ENCODE results near the gene FMNL1. TPM values are rescaled to one million over a fixed set of nuclear protein-coding genes. Genes with fewer than 3 reads are reported as not detected.
A peak's percentile ranks its signal among the peaks of the same experiment; 100 is the strongest.

FMNL1 gene
- polyA plus RNA-seq, 3 donors = 5.5 to 6.6 (median 5.7) TPM

DNA sequence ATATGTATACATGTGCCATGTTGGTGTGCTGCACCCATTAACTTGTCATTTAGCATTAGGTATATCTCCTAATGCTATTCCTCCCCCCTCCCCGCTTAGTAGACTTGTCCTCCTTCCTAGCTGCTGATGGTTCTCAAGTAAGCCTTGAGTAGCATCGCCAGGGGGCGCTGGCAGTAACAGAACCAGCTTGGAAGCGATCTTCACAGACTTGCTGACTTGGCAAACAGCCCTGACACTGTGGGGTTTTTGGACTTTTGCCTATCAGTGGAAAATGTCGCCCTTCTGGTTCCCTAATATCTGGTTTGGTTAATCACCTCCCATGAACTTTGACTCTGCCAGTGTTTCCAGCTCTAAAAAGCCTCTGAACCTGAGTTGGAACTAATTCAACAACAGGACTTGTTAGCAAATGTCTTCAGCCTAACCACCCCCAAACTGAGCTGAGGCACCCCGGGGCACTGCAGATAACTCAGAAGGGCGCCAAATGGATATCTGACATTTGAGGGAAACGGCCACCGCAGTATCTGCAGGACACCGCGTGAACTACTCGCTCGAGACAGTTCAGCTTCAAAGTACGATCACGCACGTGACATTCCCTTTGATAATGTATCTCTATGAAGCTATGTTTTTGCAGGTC, 55.6 kb downstream of the FMNL1 start:
- DNase-seq (ENCODE audit: low read depth in 3 of 3, low spot score in 2 of 3) = peak; percentile 77 to 82 (median 79)

DNA sequence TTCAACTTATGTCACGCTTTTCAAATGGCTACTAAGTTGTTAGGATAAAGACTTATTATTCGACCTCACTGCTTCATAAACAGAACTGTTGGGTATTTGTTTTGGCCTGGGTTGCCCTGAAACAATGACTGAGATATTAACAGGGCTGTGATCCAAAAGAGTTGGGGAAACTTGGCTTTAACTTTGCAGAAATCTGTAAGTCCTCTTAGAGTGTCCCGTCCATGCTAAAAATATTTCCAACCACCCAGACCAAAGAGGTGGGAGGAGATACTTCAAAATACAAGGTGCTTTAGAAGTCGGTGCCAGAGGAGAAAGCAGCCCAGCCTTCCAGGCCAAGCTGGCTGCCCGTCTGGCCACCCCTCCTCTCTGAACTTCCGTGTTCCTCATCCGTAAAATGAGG, 56.3 kb downstream of the FMNL1 start:
- no peak for DNase-seq (ENCODE audit: low read depth in 3 of 3, low spot score in 2 of 3)

DNA sequence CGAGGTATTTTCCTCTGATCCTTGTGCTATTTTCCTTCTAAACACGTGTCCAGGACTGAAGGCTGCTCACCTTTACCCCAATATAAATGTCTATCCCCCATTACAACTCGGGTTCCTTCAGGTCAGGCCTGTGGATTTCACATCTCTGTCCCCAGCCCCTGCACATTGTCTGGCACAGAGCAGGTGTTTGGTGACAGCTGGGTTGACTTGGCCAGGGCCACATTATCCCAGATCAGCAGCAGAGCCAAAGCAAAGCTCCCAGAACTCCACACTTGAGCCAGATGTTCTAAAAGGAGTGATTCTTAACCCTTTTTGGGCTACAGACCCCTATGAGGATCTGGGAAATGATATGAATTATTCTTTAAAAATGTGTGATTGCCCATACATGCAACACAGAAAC, 58.2 kb downstream of the FMNL1 start:
- DNase-seq (ENCODE audit: low read depth in 3 of 3, low spot score in 2 of 3) = no peak

DNA sequence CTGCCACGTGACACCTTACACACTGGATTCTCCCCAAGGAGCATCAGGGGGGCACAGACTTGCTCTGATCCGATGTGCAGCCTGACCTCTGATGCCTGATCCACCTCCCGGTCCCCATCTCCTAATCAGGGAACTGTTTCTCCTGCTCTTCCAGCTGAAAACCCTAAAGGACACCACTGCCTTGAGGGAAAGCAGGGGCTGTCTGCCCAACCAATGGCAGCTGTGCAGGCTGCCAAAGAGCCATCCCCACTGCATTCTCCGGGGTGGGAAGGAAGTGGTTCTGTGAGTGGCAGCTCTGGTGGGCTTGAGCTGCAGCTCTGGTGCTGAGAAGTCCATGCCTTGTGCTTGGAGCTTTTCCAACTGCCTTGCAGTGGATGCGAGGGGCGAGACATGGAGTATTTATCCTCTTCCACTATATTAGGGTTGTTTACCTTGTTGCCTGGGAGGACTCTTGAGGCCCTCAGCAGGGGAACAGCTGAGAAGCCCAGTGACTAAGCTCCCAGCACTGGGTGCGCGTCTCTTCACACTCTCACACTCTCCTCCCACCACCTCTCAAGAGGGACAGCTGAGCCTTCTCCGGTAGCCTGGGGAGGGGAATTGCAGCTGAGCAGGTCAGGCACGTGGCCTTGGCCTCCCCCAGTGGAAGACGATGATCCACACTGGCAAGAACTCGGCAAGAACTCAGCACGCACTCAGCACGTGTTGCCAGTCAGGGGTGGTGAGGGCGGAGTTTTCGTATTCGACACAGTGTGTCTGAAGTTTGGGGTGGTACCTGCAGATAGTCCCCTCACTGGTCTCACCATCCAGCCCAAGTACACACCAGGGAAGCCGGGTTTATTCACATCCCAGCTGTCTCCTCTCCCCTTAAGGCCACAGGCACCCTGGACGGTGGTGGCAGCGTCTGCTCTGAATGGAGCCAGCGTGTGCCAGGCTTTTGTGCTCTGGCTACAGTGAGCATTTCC, 61.3 kb downstream of the FMNL1 start:
- DNase-seq (ENCODE audit: low read depth in 3 of 3, low spot score in 2 of 3) = no peak

DNA sequence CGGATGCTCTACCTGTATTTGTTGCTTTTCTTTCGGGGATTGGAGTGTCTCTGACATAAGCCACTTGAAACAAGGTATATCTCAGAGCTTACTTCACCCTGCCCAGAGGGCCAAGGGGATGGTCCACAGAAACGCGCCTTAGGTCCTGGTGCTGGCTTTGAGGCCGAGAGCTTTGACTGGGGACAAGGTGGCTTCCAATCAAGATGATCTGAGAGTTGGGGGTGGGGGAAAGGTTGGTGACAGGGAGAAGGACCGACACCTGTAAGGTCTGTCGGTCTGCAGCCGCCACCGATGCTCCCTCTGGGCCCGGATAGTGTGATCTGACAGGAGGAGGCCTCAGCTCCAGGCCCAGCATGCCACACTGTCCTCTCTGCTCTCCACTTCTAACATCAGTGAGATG, 62.0 kb downstream of the FMNL1 start:
- no peak for DNase-seq (ENCODE audit: low read depth in 3 of 3, low spot score in 2 of 3)

DNA sequence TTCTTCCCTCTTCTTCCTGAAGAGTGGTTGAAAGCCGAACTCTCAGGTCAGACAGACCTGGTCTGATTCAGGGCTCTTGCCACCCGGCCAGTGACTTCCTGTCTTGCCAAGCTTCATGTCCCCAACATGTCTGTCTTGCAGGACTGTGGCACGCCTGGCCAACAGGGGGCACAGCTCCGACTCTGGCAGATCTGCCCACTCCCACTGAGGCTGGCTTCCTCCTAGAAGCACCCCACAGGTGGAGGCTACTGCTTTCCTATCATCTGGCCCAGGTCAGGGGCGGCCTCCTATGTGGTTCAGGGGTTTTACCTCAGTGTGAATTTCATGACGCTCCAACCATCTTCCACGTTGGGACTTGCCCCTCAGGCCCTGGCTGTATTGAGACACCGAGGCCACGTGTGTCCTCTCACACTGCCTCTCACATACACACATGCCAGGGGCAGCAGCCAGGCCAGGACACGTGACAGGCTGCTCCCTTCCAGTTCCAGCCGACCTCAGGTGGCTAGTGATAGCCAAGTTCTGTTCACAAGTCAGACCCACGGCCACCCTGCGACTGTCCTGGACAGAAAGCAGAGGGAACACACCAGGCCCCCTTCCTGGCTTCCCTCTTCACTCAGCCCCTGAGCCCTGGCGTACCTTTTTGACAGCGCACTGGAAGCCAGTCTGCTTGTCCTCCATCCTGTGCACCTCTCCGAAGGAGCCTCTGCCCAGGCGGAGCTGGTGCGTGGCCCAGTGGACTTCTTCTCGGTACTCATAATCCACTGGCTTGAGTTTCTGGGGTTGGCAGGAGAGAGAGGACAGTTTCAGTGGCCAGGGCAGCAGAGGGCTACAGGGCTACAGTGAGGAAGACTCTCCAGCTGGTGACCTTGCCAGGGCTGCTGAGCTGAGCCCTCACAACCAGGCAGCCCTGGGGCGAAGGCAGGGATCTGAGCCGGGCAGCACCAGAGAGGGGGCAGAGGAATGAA, 62.8 kb downstream of the FMNL1 start:
- DNase-seq (ENCODE audit: low read depth in 3 of 3, low spot score in 2 of 3) = no peak

DNA sequence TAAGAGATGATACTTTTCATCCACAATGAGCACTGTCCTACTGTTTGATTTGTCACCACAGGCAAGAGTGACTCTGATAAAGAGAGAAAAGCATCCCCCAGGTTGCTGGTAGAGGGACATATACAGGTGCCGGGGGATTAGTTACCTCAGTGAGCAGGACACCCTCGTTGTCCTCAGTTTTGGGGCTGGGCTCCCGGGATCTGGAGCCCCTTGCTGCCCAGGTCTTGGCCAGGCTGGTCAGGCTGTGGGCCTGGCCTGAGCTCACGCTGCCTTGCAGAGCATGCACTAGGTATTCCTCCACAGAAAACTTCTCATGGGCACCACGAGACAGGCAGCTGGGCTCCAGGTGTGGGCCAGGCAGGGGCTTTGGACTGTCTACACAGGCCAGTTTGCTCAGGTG, 64.6 kb downstream of the FMNL1 start:
- no peak for DNase-seq (ENCODE audit: low read depth in 3 of 3, low spot score in 2 of 3)

DNA sequence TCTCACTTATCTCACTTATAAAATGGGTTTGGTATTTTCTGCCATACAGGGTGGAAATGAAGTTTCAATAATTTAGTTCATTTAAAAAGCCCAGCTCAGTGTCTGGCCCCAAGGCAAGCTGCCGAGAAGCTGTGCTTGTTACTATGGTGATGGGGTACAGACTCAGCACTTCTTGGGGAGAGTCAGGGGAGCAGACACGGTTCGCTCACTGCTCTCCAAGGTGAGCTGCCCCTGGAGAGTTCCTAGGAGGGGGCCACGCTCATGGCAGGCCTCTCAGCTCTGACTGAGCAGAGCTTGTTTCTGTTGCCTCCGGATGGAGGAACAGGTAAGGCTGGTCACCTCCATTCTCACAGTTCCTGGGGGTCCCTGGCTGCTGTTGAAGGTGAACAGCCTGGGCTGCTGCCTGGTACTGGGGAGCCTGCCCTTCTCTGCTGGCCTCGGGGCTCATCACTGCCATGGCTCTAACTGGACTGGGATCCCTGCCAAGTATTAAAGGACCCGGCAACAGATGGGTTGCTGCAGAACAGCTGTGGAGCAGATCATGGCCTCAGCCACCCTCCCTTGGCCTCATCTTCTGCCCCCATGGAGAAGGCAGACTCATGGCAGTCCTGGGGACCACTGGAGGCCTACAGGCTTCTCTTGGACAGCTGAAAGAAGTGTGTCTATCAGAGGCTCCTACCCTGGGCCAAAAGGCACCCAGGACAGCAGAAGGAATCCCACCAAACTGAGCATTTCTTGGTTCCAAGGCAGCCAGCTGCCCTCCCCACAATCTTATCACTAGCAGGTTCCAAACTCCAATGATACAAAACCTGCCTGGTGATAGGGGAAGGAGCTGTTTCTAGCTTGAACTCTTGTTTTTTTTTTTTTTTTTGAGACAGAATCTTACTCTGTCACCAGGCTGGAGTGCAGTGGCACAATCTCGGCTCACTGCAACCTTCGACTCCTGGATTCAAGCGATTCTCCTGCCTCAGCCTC, 66.1 kb downstream of the FMNL1 start:
- DNase-seq (ENCODE audit: low read depth in 3 of 3, low spot score in 2 of 3) = no peak

DNA sequence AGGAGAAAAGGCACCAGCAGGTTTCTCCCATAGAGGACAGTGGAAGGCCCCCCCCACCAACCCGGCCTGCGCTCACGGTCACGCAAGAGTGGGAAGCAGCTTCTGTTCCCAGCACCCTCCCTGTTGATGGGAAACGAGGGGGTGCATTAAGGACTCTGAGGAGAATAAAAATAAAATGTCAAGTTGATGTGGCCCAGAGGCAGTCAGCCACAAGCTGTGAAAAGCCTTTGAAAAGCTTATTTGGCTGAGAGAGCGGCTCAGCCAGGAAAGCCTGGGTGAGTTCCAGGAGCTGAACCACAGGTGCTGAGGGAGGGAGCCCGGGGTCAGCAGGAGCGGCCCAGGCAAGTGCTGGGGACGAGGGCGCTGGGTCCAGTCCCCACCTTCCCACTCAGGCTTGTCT, 67.1 kb downstream of the FMNL1 start:
- DNase-seq (ENCODE audit: low read depth in 3 of 3, low spot score in 2 of 3) = no peak

DNA sequence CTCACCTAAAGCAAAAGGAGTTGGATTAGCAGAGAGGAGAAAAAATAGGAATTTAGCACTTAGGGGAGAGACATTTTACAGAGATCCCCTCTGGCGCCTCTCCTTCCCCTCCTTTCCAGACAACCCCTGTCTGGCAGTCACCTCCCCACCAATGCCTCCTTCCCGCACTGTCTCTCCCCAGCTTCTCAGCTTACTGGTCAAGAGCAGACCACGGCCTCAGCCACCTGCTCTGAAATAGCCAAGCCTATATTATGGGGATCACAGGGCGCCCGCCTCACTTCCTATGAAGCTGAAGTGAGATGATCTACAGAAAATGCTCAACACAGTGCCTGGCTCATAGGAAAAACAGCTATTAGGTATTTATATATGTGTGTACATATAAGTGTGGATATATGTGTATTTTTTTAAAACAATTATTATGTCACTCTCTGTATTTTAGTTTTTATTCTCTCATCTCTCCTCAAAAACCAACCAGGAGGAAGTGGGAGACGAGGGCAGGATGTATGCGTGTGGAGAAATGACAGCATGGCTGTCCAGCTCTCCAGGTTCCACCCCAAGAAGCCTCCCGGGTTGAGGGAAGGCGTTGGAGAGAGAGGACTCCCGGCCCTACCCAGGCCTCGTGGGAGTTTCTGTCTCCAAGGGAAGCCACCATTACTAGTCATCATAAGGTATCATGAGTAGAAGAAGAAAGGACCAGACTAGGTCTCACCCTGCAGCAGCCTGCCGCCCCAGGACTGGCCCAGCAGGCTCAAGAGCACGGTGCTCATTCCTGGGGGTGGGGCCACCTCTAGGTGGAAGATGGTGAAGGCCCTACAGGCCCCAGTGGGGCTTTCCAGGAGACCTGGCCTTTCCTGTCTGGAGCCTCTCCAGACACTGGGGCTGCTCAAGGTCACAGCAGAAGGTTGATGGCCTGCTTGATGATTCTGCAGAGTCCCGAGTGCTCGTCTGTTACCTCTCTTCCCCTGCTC, 67.9 kb downstream of the FMNL1 start:
- DNase-seq (ENCODE audit: low read depth in 3 of 3, low spot score in 2 of 3) = no peak

DNA sequence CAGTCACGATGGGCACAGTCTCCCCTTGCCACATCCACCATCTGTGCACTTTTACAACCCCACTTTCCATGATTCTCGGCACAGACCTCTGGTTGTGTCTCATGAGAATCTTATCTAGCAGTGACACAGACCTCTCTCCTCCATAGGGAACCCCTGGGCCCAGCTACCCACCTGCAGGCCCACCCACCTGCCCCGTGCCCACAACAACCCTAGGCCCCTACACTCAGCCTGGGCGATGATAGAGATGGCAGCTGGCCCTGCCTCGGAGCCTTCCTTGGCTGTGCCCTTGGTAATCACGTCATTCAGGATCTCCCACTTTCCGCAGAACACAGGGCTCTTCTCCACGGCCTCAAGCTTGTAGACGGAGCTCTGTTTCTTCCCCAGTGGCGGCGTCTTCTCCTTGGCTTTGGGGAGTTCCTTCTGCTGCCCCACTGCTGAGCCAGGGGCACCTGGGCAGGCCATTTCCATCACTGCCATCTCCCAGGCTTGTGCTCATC, 68.6 kb downstream of the FMNL1 start:
- no peak for DNase-seq (ENCODE audit: low read depth in 3 of 3, low spot score in 2 of 3)

DNA sequence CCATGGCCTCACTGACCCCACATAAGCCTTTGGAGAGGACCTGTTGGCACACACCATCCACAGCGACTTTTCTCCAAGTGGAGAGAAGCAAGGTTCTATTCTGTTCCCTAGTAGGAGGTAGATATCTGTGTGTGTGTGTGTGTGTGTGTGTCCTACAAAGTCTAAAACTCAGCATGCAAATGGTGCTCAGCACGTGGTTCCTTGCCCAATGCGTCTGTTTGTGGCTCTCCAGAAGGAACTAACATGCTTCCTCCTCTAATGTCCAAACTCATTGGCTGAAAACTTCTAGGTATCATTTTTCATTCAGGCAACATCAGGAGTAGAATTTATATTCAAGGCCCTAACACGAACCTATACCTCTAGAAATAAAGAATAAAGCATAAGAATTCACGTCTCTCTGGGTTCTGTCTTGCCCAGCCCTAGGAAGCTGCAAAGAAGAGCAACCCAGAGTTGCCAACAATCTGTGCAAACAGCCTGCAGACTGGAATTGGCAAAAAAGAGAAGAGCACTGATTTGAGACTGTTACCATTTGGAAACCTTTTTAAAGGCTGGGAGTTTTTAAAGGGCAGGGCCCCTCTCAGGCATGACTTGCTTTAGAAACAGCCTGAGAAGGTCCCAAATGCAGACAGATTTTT, 69.6 kb downstream of the FMNL1 start:
- no peak for DNase-seq (ENCODE audit: low read depth in 3 of 3, low spot score in 2 of 3)

DNA sequence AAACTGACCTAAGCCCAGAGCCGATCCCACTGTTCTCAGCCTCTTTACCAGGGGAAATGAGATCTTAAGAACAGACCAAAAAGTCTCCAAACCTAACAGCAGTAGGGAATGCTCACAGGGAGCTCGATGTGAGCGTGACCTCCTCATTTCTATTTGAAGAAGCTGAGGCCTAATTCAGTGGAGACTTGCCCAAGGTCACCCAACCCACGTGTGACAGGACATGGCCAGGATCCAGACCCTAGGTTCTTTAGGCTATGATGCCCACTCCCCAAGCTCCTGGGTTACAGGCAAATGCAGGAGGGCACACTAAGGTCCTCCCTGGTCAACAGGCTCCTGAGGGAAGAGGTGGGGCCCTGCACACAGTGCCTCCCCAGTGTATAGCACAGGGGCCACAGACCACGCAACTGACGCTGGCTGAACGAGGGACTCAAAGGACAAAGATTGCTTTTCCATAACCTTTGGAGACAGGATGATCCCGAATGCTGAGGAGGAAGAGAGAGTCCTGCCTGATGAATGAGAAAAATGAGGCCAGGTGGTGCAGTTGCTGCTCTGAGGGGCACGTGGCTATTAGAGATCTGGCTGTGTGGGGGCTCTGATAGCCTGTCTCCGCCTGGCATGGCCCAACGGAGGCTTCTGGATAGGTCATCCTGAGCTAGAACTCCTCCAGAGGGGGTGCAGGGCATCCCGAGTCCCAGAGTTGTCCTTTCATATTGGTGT, 71.2 kb downstream of the FMNL1 start:
- no peak for DNase-seq (ENCODE audit: low read depth in 3 of 3, low spot score in 2 of 3)

DNA sequence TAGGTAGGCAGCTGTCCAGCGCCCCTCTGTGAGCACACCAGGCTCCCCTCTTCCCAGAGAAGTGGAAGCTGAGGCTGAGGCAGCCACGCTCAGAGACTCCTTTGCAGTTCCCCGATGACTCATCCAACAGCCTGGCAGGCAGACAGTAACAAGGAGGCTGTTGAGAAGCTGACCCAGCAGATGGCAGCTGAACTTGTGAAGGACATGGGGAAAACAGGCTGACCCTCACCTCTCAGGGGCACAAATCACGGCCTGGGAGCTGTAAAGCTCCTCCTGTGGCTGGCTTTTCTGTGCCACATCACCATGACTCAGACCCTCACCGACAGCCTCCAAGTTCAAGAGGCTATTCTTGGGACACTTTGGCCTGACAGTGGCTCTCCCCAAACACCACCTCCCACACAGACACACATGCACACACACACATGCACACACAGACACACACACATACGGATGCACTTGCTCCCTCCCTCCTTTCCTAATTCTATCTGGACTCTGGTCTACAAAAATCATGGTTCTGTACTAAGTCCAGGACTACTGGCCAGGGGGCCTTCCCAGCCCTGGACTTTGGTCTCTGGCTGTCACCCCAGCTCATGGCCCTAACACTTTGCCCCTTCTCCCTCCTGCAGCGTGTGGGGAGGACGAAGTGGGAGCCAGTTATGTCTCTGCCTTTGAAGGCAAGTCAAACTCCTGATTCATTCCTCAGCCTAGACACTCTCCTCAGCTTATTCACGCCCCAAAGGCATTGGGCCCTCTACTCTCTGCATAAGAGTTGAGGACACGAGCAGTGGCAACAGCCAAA, 71.9 kb downstream of the FMNL1 start:
- DNase-seq (ENCODE audit: low read depth in 3 of 3, low spot score in 2 of 3) = no peak

DNA sequence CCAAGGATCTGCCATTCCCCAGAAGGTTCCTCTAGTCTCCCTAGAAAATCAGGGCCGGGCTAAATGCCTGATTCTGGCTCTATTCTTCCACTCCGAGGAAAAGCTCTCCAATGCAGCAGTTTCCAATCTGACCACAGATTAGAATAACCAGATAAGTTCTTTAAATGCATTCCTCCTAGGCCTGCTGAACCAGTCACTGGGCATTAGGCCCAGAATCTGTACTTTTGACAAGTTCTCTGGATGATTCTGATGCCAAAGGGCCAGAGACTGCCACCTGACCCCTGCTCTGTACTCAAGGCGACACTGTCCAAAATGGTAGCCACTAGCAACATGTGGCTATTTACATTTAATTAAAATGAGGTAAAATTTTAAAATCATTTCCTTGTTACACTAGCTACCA, 72.8 kb downstream of the FMNL1 start:
- DNase-seq (ENCODE audit: low read depth in 3 of 3, low spot score in 2 of 3) = no peak

DNA sequence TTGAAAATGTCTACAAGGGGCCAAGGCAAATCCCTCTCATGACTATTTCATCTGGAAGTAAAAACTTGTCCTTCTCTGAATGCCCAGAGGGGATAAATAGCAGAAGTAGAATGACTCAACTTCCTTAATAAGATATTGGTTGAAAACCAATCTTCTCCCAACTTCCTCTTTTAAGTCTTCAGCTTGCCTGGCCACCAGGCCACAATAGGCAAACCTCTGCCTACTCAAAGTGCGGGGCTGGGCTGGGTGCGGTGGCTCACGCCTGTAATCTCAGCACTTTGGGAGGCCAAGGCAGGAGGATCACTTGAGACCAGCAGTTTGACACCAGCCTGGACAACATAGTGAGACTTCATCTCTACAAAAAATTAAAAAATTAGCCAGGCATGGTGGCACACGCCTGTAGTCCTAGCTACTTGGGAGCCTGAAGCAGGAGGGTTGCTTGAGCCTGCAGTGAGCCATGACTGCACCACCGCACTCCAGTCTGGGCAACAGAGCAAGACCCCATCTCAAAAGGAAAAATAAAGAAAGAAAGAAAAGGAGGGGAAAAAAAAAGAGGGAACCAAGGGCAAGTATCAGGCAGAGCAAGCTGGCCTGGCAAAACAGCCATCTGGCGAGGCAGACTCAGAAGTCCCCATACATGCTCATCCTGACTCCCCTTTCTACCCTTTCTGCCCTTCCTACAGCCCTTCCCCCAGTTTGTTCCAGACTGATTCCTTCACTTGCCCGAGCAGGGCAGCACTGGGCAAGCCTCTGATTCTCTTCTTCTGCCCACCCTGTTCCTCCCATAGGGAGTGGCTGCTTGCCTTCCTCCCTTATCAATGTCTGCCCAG, 74.5 kb downstream of the FMNL1 start:
- DNase-seq (ENCODE audit: low read depth in 3 of 3, low spot score in 2 of 3) = no peak
